ENCODE results near the gene ARVCF. TPM values are rescaled to one million over a fixed set of nuclear protein-coding genes. Genes with fewer than 3 reads are reported as not detected.

ARVCF gene
- total and polyA plus RNA-seq, 2 of the 8 experiments (the other 6 are each of a cell fraction or from before 2014, with no cell fraction given), result 31.0 to 43.2 TPM

DNA sequence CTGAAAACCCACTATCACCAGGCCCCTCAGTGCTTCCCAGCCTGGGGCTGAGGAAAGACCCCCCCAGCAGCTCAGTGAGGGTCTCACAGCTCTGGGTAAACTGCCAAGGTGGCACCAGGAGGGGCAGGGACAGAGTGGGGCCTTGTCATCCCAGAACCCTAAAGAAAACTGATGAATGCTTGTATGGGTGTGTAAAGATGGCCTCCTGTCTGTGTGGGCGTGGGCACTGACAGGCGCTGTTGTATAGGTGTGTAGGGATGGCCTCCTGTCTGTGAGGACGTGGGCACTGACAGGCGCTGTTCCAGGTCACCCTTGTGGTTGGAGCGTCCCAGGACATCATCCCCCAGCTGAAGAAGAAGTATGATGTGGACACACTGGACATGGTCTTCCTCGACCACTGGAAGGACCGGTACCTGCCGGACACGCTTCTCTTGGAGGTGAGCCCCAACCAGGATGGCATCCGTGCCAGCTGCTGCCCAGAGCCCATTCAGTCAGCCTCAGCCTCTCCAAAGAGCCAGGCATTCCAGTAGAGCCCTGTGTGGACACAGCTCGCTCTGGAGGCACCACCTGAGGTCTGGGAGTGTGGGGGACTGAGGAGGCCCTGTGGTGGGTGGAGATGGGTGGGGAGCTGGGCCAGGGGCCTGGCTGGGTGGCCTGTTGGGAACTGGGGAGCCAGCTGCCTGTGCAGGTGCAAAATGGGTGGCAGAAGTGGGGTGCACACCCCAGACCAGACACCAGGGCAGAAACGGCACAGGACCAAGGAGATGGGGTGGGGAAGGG is 52.6 kb downstream of the ARVCF start:
- peaks cover 0 to 2% of the 10 kb centered on the region in 2 experiments for H4K20me1 ChIP-seq (replicated peaks in 1 of 2; ENCODE audit: control insufficient read depth in 1 of 2, insufficient read depth in 2 of 2, low read length in 2 of 2)
- H3K27ac ChIP-seq (ENCODE audit: low read depth, low read length), result no peak overlapping the region
- no peak overlapping the region for H4K5ac ChIP-seq (ENCODE audit: insufficient read length, low read depth, low read length)
- no peaks in the 10 kb centered on the region for H3K79me2 ChIP-seq (ENCODE audit: control insufficient read depth in 1 of 2, insufficient read depth in 2 of 2, low read length in 2 of 2)
- H2BK15ac ChIP-seq (ENCODE audit: low read length), result peak overlapping the region; percentile 40; the same call in 1 of the 2 replicates
- POLR2A ChIA-PET (ENCODE audit: partially characterized antibody), result interaction anchor here (0.7 to 2.6 kb wide), 3 partner anchors 22 to 149 kb away, joined by 3 to 9 read pairs (median 3); no protein-coding TSS in a partner anchor
- DNase-seq (ENCODE audit: low read depth in 1 of 2, low spot score in 2 of 2) (no peak), FAIRE-seq (no peak)
- no peak overlapping the region; the same call in 1 of the 2 replicates for H2BK12ac ChIP-seq (ENCODE audit: low read depth, low read length)
- H2BK20ac ChIP-seq (ENCODE audit: low read length), result no peak overlapping the region
- no peak overlapping the region for H2AFZ ChIP-seq (ENCODE audit: low read length)
- 92% methylated on average over 12 of the region's 12 CpGs; no CpG with 5 or more reads in 1 of the 2 experiments for WGBS, 2 experiments (ENCODE audit: extremely low coverage in 1 of 2, insufficient coverage in 1 of 2, insufficient read length in 1 of 2, insufficient replicate concordance in 2 of 2, low coverage in 1 of 2, low lambda C conversion rate in 2 of 2, missing lambda C conversion rate in 1 of 2)
- H3K4me3 ChIP-seq (ENCODE audit: extremely low read depth in 1 of 4, insufficient read depth in 2 of 4, low read depth in 3 of 4, low read length in 4 of 4), result no peak overlapping the region
- H3K9ac ChIP-seq (replicated peaks in 1 of 4; ENCODE audit: extremely low read depth in 1 of 4, low read depth in 3 of 4, low read length in 3 of 4), result no peak overlapping the region
- H3K27me3 ChIP-seq (replicated peaks in 1 of 4; ENCODE audit: control insufficient read depth in 3 of 4, extremely low read depth in 1 of 4, insufficient read depth in 3 of 4, low read length in 3 of 4), result no peaks in the 10 kb centered on the region
- no peaks in the 10 kb centered on the region for H3K9me3 ChIP-seq (ENCODE audit: insufficient read depth in 2 of 2, low read depth in 1 of 2, low read length in 1 of 2)
- CTCF ChIA-PET (ENCODE audit: partially characterized antibody), result interaction anchor here (0.5 to 16.2 kb wide), 10 partner anchors 11 to 234 kb away, joined by 3 to 369 read pairs (median 6); no protein-coding TSS in a partner anchor
- H3K36me3 ChIP-seq (ENCODE audit: control insufficient read depth in 2 of 4, insufficient read depth in 4 of 4, low read length in 3 of 4), result no peaks in the 10 kb centered on the region; a peak in 1 of 8 replicates
- H3K4me2 ChIP-seq (ENCODE audit: insufficient read depth in 1 of 2, low read depth in 2 of 2, low read length in 2 of 2), result no peak overlapping the region; a peak in 1 of 4 replicates
- no peak overlapping the region for H3K18ac ChIP-seq (ENCODE audit: extremely low read depth, low read length)
- H3K56ac ChIP-seq (replicated peaks; ENCODE audit: insufficient read length, low read depth, low read length), result no peak overlapping the region
- no peak overlapping the region for H3K23ac ChIP-seq (ENCODE audit: insufficient read length)
- no peak overlapping the region for H3K4ac ChIP-seq (replicated peaks; ENCODE audit: insufficient read length, low read depth, low read length)
- no peak overlapping the region; the same call in 1 of the 2 replicates for H2BK5ac ChIP-seq (ENCODE audit: low read depth, low read length)
- H2BK120ac ChIP-seq (replicated peaks; ENCODE audit: low read depth, low read length), result no peak overlapping the region
- H4K8ac ChIP-seq (ENCODE audit: extremely low read depth, insufficient read depth, low read length), result no peak overlapping the region; the same call in 1 of the 2 replicates
- no peak overlapping the region for H4K91ac ChIP-seq (replicated peaks; ENCODE audit: insufficient read length, low read length)
- no peaks in the 10 kb centered on the region for H3K79me1 ChIP-seq (ENCODE audit: low read depth, low read length)
- H3K23me2 ChIP-seq (ENCODE audit: low read depth, low read length), result peaks cover under 1% of the 10 kb centered on the region
- H2AK5ac ChIP-seq (ENCODE audit: low read depth, low read length), result no peak overlapping the region; the same call in 1 of the 2 replicates
- no peak overlapping the region for H3K14ac ChIP-seq (ENCODE audit: insufficient read length)
- H3K4me1 ChIP-seq (replicated peaks in 1 of 4; ENCODE audit: control insufficient read depth in 3 of 4, insufficient read depth in 4 of 4, low read length in 3 of 4), result peaks cover 0 to 19% (median 17%) of the 10 kb centered on the region in 4 experiments; a peak in 6 of 7 replicates
- TF ChIP-seq, protein P1, sequence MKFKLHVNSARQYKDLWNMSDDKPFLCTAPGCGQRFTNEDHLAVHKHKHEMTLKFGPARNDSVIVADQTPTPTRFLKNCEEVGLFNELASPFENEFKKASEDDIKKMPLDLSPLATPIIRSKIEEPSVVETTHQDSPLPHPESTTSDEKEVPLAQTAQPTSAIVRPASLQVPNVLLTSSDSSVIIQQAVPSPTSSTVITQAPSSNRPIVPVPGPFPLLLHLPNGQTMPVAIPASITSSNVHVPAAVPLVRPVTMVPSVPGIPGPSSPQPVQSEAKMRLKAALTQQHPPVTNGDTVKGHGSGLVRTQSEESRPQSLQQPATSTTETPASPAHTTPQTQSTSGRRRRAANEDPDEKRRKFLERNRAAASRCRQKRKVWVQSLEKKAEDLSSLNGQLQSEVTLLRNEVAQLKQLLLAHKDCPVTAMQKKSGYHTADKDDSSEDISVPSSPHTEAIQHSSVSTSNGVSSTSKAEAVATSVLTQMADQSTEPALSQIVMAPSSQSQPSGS (IDR thresholded peaks at IDR 0.05; ENCODE audit: low read length), result no peak
- TF ChIP-seq JUND (IDR thresholded peaks at IDR 0.05; ENCODE audit: low read length), result no peak
- no peak for TF ChIP-seq TAF7 (optimal IDR thresholded peaks at IDR 0.05; ENCODE audit: borderline replicate concordance, low read depth, low read length)
- TF ChIP-seq TBP (IDR thresholded peaks at IDR 0.05; ENCODE audit: low read depth, low read length), result no peak
- no peak for TF ChIP-seq RBBP5 (IDR thresholded peaks at IDR 0.05; ENCODE audit: borderline replicate concordance, low read depth, low read length)
- no peak for TF ChIP-seq RNF2 (IDR thresholded peaks at IDR 0.05; ENCODE audit: borderline replicate concordance, low read depth, low read length, missing control alignments, poor library complexity, severe bottlenecking)
- TF ChIP-seq, protein P2, sequence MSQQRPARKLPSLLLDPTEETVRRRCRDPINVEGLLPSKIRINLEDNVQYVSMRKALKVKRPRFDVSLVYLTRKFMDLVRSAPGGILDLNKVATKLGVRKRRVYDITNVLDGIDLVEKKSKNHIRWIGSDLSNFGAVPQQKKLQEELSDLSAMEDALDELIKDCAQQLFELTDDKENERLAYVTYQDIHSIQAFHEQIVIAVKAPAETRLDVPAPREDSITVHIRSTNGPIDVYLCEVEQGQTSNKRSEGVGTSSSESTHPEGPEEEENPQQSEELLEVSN (IDR thresholded peaks at IDR 0.05), result no peak
- TF ChIP-seq HDAC6 (IDR thresholded peaks at IDR 0.05; ENCODE audit: low read depth, low read length), result no peak
